Skeletal muscle satellite cell (primary cell): ENCODE measurements around the gene ZNF503.

Experiments used
- H3K27me3 ChIP-seq: 2 replicates; pipeline ENCODE4 v1.7.0; 2013; ENCODE audit warnings: low read length; ENCODE audit not compliant: control insufficient read depth, insufficient read depth
- H3K36me3 ChIP-seq: 2 replicates; pipeline ENCODE4 v1.7.0; 2013; ENCODE audit warnings: mild to moderate bottlenecking, control low read depth, low read length; ENCODE audit not compliant: insufficient read depth
- H3K4me1 ChIP-seq: 2 replicates; pipeline ENCODE4 v1.7.0; 2013; ENCODE audit warnings: low read length; ENCODE audit not compliant: control insufficient read depth, insufficient read depth
- H3K4me2 ChIP-seq: 2 replicates; pipeline ENCODE4 v1.7.0; 2013; ENCODE audit warnings: mild to moderate bottlenecking, low read length
- H3K4me3 ChIP-seq: 2 replicates; pipeline ENCODE4 v1.7.0; 2013; ENCODE audit warnings: low read length
- H3K9ac ChIP-seq: 2 replicates; pipeline ENCODE4 v1.7.0; 2013; ENCODE audit warnings: mild to moderate bottlenecking, low read depth, low read length, moderate library complexity
- H3K9me3 ChIP-seq: replicated peaks from 2 replicates; pipeline ENCODE4 v1.7.0; 2013; ENCODE audit warnings: mild to moderate bottlenecking, control low read depth, low read length

Gene ZNF503

DNA sequence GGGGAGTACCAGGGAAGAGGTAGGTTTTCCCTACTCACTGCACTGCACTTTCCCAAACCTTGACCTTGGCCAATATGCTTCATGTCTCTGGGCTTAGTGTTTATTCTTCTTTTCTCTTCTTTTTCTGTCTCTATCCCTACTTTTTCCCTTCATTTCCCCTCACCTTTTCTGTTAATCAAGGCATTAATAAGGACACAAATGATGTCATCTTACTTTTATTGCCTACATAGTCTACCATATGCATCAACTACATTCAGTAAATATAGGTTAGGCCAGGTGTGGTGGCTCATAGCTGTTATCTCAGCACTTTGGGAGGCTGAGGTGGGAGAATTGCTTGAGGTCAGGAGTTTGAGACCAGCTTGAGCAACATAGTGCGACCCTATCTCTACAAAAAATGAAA is 13.0 kb upstream of the ZNF503 start:
- peaks cover 75% of the 10 kb centered on the region for H3K27me3 ChIP-seq
- H3K4me3 ChIP-seq = no peak overlapping the region
- no peaks in the 10 kb centered on the region for H3K9me3 ChIP-seq
- H3K4me2 ChIP-seq = no peak overlapping the region
- no peak overlapping the region for H3K9ac ChIP-seq
- H3K4me1 ChIP-seq = no peaks in the 10 kb centered on the region
- H3K36me3 ChIP-seq = no peaks in the 10 kb centered on the region

DNA sequence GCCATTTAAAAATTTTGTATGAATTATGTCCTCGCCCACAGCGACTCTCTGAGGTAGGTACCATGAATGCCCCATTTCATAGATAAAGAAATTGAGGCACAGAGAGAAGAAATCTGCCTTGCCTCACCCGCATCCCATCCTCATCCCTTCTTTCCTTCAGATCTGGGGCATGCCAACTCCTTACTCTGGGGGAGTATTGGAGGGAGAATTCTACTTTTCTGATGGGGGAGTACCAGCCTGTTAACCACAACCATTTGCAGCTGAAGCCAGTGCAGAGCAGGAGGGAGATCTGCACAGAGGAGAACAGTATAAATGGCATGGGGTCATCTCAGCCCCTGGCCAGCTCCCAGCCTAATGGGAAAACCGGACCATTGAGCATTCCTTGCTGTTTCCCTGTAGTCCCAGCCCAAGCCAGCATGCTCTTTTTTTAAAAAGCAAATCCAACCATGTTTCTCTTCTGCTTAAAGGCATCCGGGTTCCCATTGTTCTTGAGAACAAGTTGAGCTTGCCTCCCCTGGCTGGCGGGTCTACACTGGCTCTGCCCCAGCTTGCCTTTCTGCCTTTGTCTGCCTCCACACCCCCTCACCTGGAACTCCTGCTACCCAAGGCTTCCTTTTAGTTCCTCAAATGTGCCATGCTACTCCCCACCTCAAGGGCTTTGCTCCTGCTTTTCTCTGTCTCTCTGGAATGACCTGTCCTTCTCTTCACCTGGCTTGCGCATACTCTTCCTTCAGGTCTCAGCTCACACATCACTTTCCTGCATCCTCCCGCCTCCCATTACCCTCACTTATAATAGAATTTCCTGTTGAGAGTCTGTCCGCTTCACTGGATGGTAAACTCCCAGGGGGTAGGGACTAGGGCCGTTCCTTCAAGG is 8.8 kb upstream of the ZNF503 start:
- Histone ChIP-seq H3K4me3 (no peak overlapping the region), H3K36me3 (no peaks in the 10 kb centered on the region), H3K9me3 (no peaks in the 10 kb centered on the region), H3K9ac (no peak overlapping the region), H3K27me3 (peaks cover 81% of the 10 kb centered on the region), H3K4me2 (no peak overlapping the region), H3K4me1 (peaks cover 6% of the 10 kb centered on the region)

DNA sequence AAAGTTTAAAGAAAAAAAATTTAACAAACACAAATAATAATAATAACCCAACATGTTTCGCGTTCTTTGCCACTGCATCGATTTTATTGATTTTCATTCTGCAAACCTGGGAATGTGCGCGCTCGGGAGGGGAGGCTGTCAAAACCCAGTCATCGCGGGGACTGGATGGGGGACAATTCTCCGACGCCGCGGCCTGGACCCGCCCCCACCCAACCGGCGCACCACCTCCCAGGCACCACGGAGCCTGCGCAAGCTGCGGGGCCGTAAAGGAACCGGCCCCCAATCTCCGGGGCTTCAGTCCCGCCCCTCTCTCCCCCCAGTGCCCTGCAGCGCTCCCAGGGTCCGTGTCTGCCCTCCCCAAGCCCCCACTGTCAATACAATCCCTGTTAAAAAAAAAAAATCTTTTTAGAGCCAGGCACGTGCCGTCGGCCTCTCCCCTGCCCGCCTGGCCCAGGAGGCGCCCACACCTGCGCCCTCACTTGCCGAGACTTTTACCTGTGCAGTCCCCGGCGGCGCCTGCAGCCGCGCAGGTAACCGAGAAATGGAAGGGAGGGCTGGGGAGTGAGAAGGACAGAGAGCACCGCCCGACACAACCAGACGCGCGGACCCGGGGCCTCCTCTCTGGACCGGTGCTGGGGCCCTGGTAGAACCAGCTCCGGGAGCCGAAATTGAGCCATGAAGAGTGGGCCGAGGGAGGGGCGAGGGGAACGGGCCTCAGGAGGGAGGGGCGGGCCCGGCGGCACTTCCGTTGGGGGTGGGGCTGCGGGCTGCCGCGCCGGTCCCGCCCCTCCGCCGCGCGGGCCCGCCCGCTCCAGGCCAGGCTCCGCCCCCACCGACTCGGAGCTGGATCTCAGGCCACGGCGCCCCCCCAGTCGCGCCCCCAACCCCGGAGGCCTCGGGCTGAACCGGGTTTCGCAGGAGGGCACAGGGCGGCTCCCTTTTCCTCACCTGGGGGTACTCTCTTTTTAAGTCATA is 7.6 kb upstream of the ZNF503 start:
- H3K4me3 ChIP-seq = peak overlapping the region; percentile 74
- peaks cover 6% of the 10 kb centered on the region for H3K4me1 ChIP-seq
- H3K27me3 ChIP-seq = peaks cover 81% of the 10 kb centered on the region
- H3K9ac ChIP-seq = peak overlapping the region; percentile 79
- H3K4me2 ChIP-seq = peak overlapping the region; percentile 87
- no peaks in the 10 kb centered on the region for H3K36me3 ChIP-seq
- H3K9me3 ChIP-seq = no peaks in the 10 kb centered on the region

DNA sequence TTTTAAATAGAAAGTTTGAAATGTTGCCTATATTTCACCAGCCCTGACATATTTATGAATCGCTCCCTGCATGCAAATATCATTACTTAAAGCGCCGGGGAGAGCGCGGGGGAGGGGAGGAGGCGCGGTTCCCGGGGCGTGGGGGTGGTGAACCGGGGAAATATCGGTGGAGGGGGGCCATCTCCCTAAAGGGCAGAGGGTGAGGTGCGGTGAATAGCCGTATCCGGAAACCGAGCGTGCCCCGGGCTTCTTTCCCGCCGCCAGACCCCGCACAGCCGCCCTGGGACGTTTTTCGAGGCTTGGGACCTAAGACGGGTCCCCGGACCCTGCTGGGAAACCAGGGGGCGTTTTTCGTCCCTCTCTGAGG is 6.9 kb upstream of the ZNF503 start:
- peaks cover 7% of the 10 kb centered on the region for H3K4me1 ChIP-seq
- peaks cover 82% of the 10 kb centered on the region for H3K27me3 ChIP-seq
- H3K9ac ChIP-seq = peak overlapping the region; percentile 79
- no peaks in the 10 kb centered on the region for H3K36me3 ChIP-seq
- no peaks in the 10 kb centered on the region for H3K9me3 ChIP-seq
- H3K4me3 ChIP-seq = peak overlapping the region; percentile 74
- H3K4me2 ChIP-seq = peak overlapping the region; percentile 87

DNA sequence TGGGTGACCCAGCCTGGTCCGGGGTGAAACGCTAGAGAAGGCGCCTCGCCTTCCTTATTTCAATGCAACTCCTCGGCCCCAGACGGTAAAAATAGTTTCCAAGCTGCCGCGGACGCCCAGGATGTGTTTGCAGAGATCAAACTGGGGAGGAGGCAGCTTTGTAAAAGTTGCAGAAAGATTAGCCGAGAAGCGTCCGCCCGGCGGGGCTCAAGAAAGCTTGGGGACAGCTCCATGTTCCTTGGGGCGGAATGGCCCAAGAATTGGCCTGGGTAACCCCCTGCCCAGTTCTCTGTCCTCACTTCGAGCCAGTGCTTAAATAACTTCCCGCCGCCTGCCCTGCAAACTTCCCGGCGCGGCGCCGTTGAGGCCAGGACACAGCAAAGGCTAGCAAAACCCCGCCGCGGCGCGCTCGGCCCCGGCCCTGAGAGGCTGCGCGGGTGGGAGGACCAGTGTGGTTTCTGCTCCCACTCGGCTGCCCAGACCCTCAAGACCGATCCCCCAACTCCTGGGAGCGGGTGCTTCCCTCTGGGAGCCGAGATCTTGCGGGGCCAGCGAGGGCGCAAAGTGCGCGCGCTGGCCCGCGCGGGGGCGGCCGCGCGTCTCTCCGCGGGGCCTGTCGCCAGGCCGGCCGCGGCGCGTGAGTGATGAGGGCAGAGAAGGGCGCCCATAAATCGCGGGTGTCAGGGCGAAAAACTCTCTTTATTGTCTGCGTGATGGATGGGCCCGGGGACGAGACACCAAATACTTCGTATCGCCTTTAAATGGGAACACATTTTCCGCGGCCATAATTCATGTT is 6.3 kb upstream of the ZNF503 start:
- Histone ChIP-seq H3K36me3 (no peaks in the 10 kb centered on the region), H3K9me3 (no peaks in the 10 kb centered on the region), H3K4me2 (peak overlapping the region; percentile 87), H3K27me3 (peaks cover 88% of the 10 kb centered on the region), H3K4me3 (peak overlapping the region; percentile 74), H3K9ac (peak overlapping the region; percentile 79), H3K4me1 (peaks cover 13% of the 10 kb centered on the region)

DNA sequence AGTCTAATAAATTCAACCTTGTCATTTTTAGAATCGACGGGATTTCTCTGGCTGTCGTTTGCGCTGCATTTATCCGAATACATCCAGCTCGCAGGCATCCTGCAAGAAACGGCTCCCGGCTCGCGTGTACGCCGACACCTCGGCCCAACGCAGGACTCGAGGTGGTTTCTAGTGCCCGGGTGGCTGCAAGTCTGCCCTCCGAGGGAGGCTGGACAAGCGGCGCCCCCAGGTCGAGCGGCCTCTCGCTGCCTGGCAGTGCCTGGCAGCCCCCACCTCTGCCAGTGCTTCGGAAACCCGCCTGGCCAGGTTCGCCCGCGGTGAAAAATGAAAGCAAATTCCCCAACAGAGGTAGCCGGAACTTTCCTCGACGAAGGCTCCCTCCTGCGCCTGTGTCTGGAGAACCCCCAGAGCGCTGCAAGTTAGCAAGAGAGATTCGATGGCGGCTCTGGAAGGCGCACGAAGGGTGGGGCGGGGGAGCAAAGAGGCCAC is 5.7 kb upstream of the ZNF503 start:
- Histone ChIP-seq H3K4me2 (peak overlapping the region; percentile 87), H3K36me3 (no peaks in the 10 kb centered on the region), H3K9me3 (no peaks in the 10 kb centered on the region), H3K9ac (no peak overlapping the region), H3K4me1 (peaks cover 15% of the 10 kb centered on the region), H3K27me3 (peaks cover 84% of the 10 kb centered on the region), H3K4me3 (peak overlapping the region; percentile 74)

DNA sequence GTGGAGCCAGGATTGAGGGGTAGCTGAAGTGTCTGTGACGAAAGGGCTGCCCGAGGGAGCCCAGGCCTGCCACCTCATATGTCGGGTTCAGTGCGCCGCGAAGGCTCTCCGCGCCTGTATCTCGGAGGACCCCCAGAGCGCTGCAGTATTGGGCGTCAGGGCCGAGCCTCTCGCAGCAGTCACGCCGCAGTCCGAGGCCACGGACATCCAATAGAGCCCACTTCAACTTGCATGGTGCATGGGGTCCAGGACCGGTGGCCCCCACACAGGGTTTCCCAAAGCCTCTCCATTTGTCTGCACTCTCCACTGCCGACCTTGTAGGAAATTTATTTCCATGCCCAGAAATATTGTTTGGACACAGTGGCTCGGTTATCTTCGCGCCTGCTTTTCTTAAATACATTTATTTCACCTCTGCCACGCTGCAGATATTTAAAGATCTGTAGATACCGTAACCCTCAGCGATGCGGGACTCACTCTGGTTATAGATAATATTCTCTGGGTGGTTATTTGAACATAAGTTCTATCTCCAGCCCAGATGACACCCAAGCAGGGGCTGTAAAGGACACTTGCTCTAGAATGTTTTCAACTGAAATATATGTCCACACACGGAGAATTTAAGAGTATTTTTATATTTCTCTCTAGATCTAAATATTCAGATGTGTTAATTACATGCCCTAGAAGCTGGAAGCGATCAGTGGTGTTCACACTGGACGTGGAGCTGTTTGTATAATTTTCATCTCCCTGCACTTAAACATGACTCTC is 5.1 kb upstream of the ZNF503 start:
- Histone ChIP-seq H3K4me2 (peak overlapping the region; percentile 87), H3K9ac (no peak overlapping the region), H3K4me1 (peaks cover 15% of the 10 kb centered on the region), H3K9me3 (no peaks in the 10 kb centered on the region), H3K4me3 (no peak overlapping the region), H3K27me3 (peaks cover 81% of the 10 kb centered on the region), H3K36me3 (no peaks in the 10 kb centered on the region)

DNA sequence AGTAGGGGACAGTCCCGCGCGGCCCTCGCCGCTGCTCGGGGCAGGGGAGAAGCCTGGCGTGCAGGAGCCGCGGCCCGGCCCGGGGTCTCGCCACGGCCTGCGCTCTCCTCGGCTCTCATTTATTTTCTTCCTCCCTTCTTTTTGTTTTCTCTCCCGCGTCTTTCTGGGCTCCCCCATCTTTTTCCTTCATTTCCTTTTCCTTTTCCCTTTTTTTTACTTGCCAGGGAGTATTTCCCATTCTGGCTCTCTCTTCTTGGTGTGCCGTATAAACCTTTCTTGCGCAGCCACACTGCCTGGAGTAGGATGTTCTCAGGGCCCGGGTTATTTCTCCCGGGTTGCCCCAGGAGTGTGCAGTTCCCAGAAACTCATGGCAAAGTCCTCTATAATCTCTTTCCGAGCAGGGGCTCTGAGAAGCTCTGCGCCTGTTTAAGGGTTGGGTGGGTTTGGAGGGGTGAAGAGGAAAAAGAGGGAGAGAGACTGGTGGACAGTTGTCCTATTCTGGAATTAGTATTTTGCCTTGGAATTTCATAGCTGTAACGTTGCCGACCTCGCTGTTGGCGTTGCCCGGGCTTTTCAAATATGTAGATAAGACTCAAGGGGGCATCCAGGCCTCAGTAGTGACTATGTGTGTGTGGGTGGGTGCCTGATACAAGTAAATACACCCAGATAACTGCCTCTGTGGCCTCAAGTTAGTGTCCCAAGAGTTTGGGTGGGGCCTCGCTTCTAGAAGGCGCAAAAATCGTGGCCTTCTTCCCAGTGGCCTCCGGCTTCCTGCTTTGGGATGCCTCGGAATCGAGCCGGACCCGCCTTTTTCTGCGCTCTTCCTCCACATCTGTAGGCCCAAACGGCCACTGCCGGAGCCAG is 4.3 kb upstream of the ZNF503 start:
- no peak overlapping the region for H3K9ac ChIP-seq
- peaks cover 15% of the 10 kb centered on the region for H3K4me1 ChIP-seq
- H3K27me3 ChIP-seq = peaks cover 73% of the 10 kb centered on the region
- no peaks in the 10 kb centered on the region for H3K9me3 ChIP-seq
- no peak overlapping the region for H3K4me3 ChIP-seq
- no peaks in the 10 kb centered on the region for H3K36me3 ChIP-seq
- H3K4me2 ChIP-seq = no peak overlapping the region

DNA sequence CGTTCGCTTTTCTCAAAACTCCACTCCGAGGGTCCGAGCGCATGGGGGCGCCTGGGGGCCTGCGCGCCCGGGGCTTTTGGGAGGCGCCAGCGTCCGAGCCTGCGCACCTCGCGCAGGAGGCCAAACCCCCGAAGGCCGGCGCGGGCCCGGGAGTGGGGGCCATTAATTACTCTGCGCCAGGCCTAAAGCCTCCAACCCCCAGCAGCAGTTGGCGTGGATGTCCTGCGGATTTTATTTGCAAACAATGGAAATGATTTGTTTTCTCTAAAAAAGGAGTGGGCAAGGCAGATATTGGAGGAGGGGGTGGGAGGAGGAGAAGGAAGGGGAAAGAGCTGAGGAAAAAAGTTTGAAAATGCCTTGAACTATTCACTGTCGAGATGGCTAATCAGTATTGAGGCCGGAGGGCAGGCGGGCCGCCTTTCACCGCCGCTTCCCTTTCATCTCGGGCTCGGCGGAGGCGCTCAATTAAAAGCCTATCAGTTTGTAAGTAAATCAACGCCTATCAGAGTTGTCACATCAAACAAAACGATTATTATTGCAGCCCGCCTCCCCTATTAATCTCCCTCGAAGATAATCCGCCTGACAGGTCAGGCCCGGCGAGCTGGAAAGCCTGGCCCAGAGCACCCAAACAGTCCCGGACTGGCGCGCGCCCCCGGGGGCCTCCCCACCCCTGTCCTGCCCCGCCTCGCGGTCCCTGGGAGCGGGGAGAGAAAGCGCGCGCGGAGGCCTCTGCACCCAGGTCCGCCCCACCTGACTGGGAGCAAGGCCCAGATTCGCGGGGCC is 3.4 kb upstream of the ZNF503 start:
- Histone ChIP-seq H3K27me3 (peaks cover 65% of the 10 kb centered on the region), H3K9me3 (no peaks in the 10 kb centered on the region), H3K4me3 (no peak overlapping the region), H3K4me1 (peaks cover 15% of the 10 kb centered on the region), H3K4me2 (no peak overlapping the region), H3K36me3 (no peaks in the 10 kb centered on the region), H3K9ac (no peak overlapping the region)
